Keratinocyte (primary cell): Measurements from ENCODE around the gene PSMB10. TPM values are rescaled to one million over a fixed set of nuclear protein-coding genes. Genes with fewer than 3 reads are reported as not detected.
"Not testable (repeated sequence)": the region's sequence is repeated elsewhere in the genome, so short reads cannot be mapped to it uniquely, and the experiment has no call there.

ENCODE experiments used
- DNase-seq: peaks from one replicate; pipeline ENCODE4 v3.0.0-alpha.2; 2011; ENCODE audit warnings: low read depth, missing footprints, low spot score
- FAIRE-seq: peaks from 2 replicates; lab custom pipeline; 2011; peaks lifted over from hg19 to GRCh38; lab: Jason Lieb, UNC
- H2AFZ ChIP-seq: 2 replicates; pipeline ENCODE4 v1.6.0; 2012; ENCODE audit warnings: low read length, control low read depth, inconsistent platforms; ENCODE audit not compliant: control insufficient read depth
- H3K27ac ChIP-seq: 2 replicates; pipeline ENCODE4 v1.5.1; 2011; ENCODE audit warnings: low read length; ENCODE audit not compliant: control insufficient read depth, insufficient read depth
- H3K27me3 ChIP-seq: 3 replicates; pipeline ENCODE4 v1.6.0; 2011; ENCODE audit warnings: low read length; ENCODE audit not compliant: control insufficient read depth, insufficient read depth; ENCODE audit errors: extremely low read depth
- H3K36me3 ChIP-seq, 2 experiments: 2 replicates in 1 of 2; 3 replicates in 1 of 2; pipeline ENCODE4 v1.5.1; 2011; ENCODE audit warnings: low read length in 2 of 2, mild to moderate bottlenecking in 1 of 2; ENCODE audit not compliant: control insufficient read depth in 2 of 2, insufficient read depth in 2 of 2; ENCODE audit errors: extremely low read depth in 1 of 2
- H3K4me1 ChIP-seq: 3 replicates; pipeline ENCODE4 v1.5.1; 2011; ENCODE audit warnings: low read length; ENCODE audit not compliant: control insufficient read depth, insufficient read depth; ENCODE audit errors: extremely low read depth
- H3K4me2 ChIP-seq: 3 replicates; pipeline ENCODE4 v1.6.0; 2011; ENCODE audit warnings: low read depth, low read length; ENCODE audit not compliant: control insufficient read depth, insufficient read depth; ENCODE audit errors: extremely low read depth
- H3K4me3 ChIP-seq, 3 experiments: fragments of 200-600 bp in 1 of 3; sonication (generic) in 1 of 3; 2 replicates in 2 of 3; 3 replicates in 1 of 3; pipeline ENCODE4 v1.5.1; 2011 to 2016; ENCODE audit warnings: low read length in 3 of 3, mild to moderate bottlenecking in 3 of 3, control low read depth in 2 of 3, inconsistent platforms in 1 of 3, low read depth in 1 of 3, mixed read lengths in 1 of 3, mixed run types in 1 of 3, moderate library complexity in 1 of 3; ENCODE audit not compliant: control insufficient read depth in 2 of 3, insufficient read depth in 2 of 3; ENCODE audit errors: extremely low read depth in 1 of 3
- H3K79me2 ChIP-seq: 2 replicates; pipeline ENCODE4 v1.6.0; 2012; ENCODE audit warnings: low read length; ENCODE audit not compliant: control insufficient read depth, insufficient read depth
- H3K9ac ChIP-seq: 3 replicates; pipeline ENCODE4 v1.6.0; 2011; ENCODE audit warnings: low read length; ENCODE audit not compliant: control insufficient read depth, insufficient read depth; ENCODE audit errors: extremely low read depth
- H3K9me1 ChIP-seq: 3 replicates; pipeline ENCODE4 v1.6.0; 2011; ENCODE audit warnings: low read length; ENCODE audit not compliant: control insufficient read depth, insufficient read depth; ENCODE audit errors: extremely low read depth
- H3K9me3 ChIP-seq: 2 replicates; pipeline ENCODE4 v1.5.1; 2012; ENCODE audit warnings: low read depth, low read length; ENCODE audit not compliant: control insufficient read depth
- H4K20me1 ChIP-seq: 3 replicates; pipeline ENCODE4 v1.6.0; 2011; ENCODE audit warnings: low read length; ENCODE audit not compliant: control insufficient read depth, insufficient read depth; ENCODE audit errors: extremely low read depth
- EZH2 ChIP-seq: IDR thresholded peaks from one replicate; pipeline ENCODE4 v1.6.1; 2012; ENCODE audit warnings: inconsistent platforms, mild to moderate bottlenecking, low read length, moderate library complexity
- dilution Hi-C: fragments of 300-500 bp; cut with MboI; formaldehyde crosslinking; loops from one replicate; pipeline ENCODE4 v1.7.0; 2020; ENCODE audit warnings: low sequenced_read_pairs; ENCODE audit not compliant: extremely low pct_ligation_motif_present
- polyA plus RNA-seq, 5 experiments: library from polyadenylated mRNA; depleted of rRNA in 3 of 5; stranded (reverse) in 3 of 5; stranded (forward) in 1 of 5; unstranded in 1 of 5; fragments of >200 nt; gene quantifications; 1 replicate in 1 of 5; 2 replicates in 3 of 5; 3 replicates in 1 of 5; pipeline versions ENCODE4 v1.2.1 to v1.2.3, GENCODE V29; 2011 to 2012; ENCODE audit warnings: missing spikeins in 2 of 5, low read depth in 1 of 5, low replicate concordance in 1 of 5
- TF ChIP-seq, protein P1 (sequence below), 3 experiments: IDR thresholded peaks in 1 of 3; conservative IDR thresholded peaks in 1 of 3; optimal IDR thresholded peaks in 1 of 3; 2 replicates in 2 of 3; 3 replicates in 1 of 3; pipeline versions ENCODE3 to v1.5.1; 2011; ENCODE audit warnings: low read length in 3 of 3, mild to moderate bottlenecking in 3 of 3, moderate library complexity in 2 of 3, control low read depth in 1 of 3, inconsistent platforms in 1 of 3; ENCODE audit not compliant: insufficient read depth in 2 of 3; ENCODE audit errors: extremely low read depth in 1 of 3

Gene PSMB10
- polyA plus RNA-seq, 1 donor (not counting 4 experiments of a cell fraction or from before 2014, with no cell fraction given), result 11.1 TPM

DNA sequence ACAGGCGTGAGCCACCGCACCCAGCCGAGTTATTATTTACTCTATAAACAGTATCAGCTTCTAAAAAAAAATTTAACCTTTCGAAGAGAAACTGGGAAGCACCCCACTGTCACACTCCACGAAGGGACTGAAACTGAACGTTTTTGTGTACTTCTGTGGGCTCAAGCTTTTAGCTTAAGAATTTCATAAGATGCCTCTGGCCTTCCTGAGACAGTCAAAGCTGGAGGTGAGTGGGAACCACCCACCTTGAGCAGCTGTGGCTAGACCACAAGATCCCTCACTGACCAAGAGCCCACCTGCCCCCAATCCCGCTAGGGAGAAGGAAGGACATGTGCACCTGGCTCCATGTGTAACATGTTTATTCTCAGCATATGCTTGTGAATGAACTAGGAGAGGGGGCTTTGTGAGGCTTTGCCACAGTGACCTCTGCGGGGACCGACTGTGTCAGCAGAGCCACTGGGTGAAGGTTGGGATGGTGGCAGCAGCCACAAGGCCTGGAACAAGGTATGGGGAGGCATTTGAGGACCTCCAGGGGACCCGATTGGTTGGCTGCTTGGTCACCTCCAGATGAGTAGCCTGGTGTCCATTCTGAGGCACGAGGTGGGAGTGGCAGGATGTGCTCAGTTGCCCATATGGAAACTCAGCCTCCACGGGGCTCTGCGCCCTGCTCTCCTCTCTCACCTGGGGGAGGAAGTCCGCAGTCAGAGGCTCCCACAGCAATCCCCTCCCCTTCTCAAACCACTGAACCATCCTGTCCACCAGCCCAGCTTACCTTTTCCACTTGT lies 38.9 kb upstream of the PSMB10 start:
- Histone ChIP-seq H3K9ac (no peak overlapping the region), H3K36me3 (no peaks in the 10 kb centered on the region), H3K4me2 (no peak overlapping the region), H3K4me3 (no peak overlapping the region), H3K27ac (no peak overlapping the region), H2AFZ (no peak overlapping the region), H3K27me3 (peaks cover 17% of the 10 kb centered on the region), H3K9me1 (no peaks in the 10 kb centered on the region), H3K9me3 (no peaks in the 10 kb centered on the region), H4K20me1 (peaks cover 2% of the 10 kb centered on the region), H3K4me1 (no peaks in the 10 kb centered on the region), H3K79me2 (no peaks in the 10 kb centered on the region)
- dilution Hi-C loops, result no loop called here
- FAIRE-seq (no peak), DNase-seq (no peak)
- TF ChIP-seq EZH2, result no peak
- TF ChIP-seq, protein P1, sequence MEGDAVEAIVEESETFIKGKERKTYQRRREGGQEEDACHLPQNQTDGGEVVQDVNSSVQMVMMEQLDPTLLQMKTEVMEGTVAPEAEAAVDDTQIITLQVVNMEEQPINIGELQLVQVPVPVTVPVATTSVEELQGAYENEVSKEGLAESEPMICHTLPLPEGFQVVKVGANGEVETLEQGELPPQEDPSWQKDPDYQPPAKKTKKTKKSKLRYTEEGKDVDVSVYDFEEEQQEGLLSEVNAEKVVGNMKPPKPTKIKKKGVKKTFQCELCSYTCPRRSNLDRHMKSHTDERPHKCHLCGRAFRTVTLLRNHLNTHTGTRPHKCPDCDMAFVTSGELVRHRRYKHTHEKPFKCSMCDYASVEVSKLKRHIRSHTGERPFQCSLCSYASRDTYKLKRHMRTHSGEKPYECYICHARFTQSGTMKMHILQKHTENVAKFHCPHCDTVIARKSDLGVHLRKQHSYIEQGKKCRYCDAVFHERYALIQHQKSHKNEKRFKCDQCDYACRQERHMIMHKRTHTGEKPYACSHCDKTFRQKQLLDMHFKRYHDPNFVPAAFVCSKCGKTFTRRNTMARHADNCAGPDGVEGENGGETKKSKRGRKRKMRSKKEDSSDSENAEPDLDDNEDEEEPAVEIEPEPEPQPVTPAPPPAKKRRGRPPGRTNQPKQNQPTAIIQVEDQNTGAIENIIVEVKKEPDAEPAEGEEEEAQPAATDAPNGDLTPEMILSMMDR (optimal IDR thresholded peaks at IDR 0.05 in 1 of 3, IDR thresholded peaks at IDR 0.05 in 1 of 3, conservative IDR thresholded peaks at IDR 0.05 in 1 of 3; ENCODE audit: extremely low read depth in 1 of 3, insufficient read depth in 2 of 3, low read length in 3 of 3), result no peak

DNA sequence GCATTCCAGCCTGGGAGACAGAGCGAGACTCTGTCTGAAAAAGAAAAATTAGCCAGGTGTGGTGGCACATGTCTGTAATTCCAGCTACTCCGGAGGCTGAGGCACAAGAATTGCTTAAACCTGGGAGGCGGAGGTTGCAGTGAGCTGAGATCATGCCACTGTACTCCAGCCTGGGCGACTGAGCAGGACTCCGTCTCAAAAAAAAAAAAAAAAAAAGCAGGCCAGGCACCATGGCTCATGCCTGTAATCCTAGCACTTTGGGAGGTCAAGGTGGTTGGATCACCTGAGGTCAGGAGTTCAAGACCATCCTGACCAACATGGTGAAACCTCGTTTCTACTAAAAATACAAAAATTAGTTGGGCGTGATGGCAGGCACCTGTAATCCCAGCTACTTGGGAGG lies 35.6 kb upstream of the PSMB10 start:
- H3K27ac ChIP-seq, H3K79me2 ChIP-seq, H3K4me3 ChIP-seq, H3K36me3 ChIP-seq, dilution Hi-C loops, H3K4me2 ChIP-seq, H3K9me3 ChIP-seq, H3K9ac ChIP-seq, FAIRE-seq, H3K27me3 ChIP-seq, H4K20me1 ChIP-seq, DNase-seq, H2AFZ ChIP-seq, H3K9me1 ChIP-seq, H3K4me1 ChIP-seq: not testable (repeated sequence)
